ENCODE results near the gene ATP13A3.

ATP13A3 gene

GRCh38 chr3:194396859-194397756 is 89.7 kb downstream of the ATP13A3 start:
- TF ChIP-seq POLR2A (IDR thresholded peaks at IDR 0.05; ENCODE audit: extremely low read depth, insufficient read length) = no peak
- TF ChIP-seq MAX (IDR thresholded peaks at IDR 0.05; ENCODE audit: low read depth, low read length) = no peak
- no peak for TF ChIP-seq MYC (IDR thresholded peaks at IDR 0.05; ENCODE audit: low read depth, low read length)
- TF ChIP-seq, protein P1, sequence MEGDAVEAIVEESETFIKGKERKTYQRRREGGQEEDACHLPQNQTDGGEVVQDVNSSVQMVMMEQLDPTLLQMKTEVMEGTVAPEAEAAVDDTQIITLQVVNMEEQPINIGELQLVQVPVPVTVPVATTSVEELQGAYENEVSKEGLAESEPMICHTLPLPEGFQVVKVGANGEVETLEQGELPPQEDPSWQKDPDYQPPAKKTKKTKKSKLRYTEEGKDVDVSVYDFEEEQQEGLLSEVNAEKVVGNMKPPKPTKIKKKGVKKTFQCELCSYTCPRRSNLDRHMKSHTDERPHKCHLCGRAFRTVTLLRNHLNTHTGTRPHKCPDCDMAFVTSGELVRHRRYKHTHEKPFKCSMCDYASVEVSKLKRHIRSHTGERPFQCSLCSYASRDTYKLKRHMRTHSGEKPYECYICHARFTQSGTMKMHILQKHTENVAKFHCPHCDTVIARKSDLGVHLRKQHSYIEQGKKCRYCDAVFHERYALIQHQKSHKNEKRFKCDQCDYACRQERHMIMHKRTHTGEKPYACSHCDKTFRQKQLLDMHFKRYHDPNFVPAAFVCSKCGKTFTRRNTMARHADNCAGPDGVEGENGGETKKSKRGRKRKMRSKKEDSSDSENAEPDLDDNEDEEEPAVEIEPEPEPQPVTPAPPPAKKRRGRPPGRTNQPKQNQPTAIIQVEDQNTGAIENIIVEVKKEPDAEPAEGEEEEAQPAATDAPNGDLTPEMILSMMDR (IDR thresholded peaks at IDR 0.05; ENCODE audit: low read depth, low read length) = no peak
- DNase-seq (ENCODE audit: low read depth) = peak; percentile 22
- H3K4me3 ChIP-seq (ENCODE audit: low read depth, low read length) = no peak overlapping the region

DNA sequence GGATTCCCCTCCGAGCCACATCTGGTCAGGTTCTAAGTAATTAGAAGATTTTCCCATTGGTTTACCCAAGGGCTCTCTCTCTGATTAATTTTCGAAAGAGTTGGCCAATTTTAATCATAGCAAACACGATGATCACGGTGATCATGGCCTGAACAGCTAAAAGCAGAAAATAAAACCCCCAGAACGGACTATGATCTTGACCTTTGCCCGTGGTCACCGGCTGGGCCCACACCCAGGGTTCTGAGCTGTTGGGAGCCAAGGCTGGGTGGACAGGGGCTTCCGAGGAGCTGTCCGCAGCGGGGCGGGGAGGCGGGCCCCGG is 90.3 kb downstream of the ATP13A3 start:
- no peak overlapping the region for H3K4me3 ChIP-seq (ENCODE audit: low read depth, low read length)
- DNase-seq (ENCODE audit: low read depth) = no peak
- TF ChIP-seq, protein P1 (IDR thresholded peaks at IDR 0.05; ENCODE audit: low read depth, low read length) = no peak
- TF ChIP-seq MYC (IDR thresholded peaks at IDR 0.05; ENCODE audit: low read depth, low read length) = no peak
- no peak for TF ChIP-seq MAX (IDR thresholded peaks at IDR 0.05; ENCODE audit: low read depth, low read length)

GRCh38 chr3:194395778-194396538 is 90.8 kb downstream of the ATP13A3 start:
- H3K4me3 ChIP-seq (ENCODE audit: low read depth, low read length) = no peak overlapping the region
- DNase-seq (ENCODE audit: low read depth) = no peak
- TF ChIP-seq POLR2A (IDR thresholded peaks at IDR 0.05; ENCODE audit: extremely low read depth, insufficient read length) (no peak), MYC (IDR thresholded peaks at IDR 0.05; ENCODE audit: low read depth, low read length) (no peak)

- TF ChIP-seq, protein P1 (IDR thresholded peaks at IDR 0.05; ENCODE audit: low read depth, low read length) = no peak
- no peak for TF ChIP-seq POLR2A (IDR thresholded peaks at IDR 0.05; ENCODE audit: extremely low read depth, insufficient read length)
- no peak for TF ChIP-seq MAX (IDR thresholded peaks at IDR 0.05; ENCODE audit: low read depth, low read length)
- TF ChIP-seq MYC (IDR thresholded peaks at IDR 0.05; ENCODE audit: low read depth, low read length) = no peak
- no peak for DNase-seq (ENCODE audit: low read depth)
- H3K4me3 ChIP-seq (ENCODE audit: low read depth, low read length) = no peak overlapping the region
These were observed 91.6 kb downstream of the ATP13A3 start for GRCh38 chr3:194395212-194395611.

DNA sequence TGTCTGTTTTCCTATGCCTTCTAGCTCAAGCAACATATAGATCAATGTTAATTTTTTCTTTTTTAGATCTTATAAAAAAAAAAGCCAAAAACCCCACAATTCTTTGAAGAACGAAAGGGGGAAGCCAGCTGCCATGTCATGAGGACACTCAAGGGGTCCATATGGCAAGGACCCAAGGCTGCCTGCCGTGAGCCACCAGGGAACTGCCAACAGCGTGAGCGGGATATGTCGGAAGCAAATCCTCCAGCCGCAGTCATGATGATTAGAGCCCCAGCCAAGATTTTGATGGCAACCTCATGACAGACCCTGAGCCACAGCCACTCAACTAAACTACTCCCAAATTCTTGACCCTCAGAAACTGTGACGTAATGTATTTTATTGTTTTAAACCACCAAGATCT is 94.2 kb downstream of the ATP13A3 start:
- DNase-seq (ENCODE audit: low read depth) = no peak
- TF ChIP-seq MAX (IDR thresholded peaks at IDR 0.05; ENCODE audit: low read depth, low read length) = no peak
- TF ChIP-seq, protein P1 (IDR thresholded peaks at IDR 0.05; ENCODE audit: low read depth, low read length) = no peak
- no peak for TF ChIP-seq MYC (IDR thresholded peaks at IDR 0.05; ENCODE audit: low read depth, low read length)
- TF ChIP-seq POLR2A (IDR thresholded peaks at IDR 0.05; ENCODE audit: extremely low read depth, insufficient read length) = no peak
- H3K4me3 ChIP-seq (ENCODE audit: low read depth, low read length) = no peak overlapping the region

GRCh38 chr3:194390835-194391234 is 96.0 kb downstream of the ATP13A3 start:
- TF ChIP-seq MYC (IDR thresholded peaks at IDR 0.05; ENCODE audit: low read depth, low read length) = no peak
- TF ChIP-seq, protein P1 (IDR thresholded peaks at IDR 0.05; ENCODE audit: low read depth, low read length) = no peak
- no peak for TF ChIP-seq MAX (IDR thresholded peaks at IDR 0.05; ENCODE audit: low read depth, low read length)
- TF ChIP-seq POLR2A (IDR thresholded peaks at IDR 0.05; ENCODE audit: extremely low read depth, insufficient read length) = no peak
- H3K4me3 ChIP-seq (ENCODE audit: low read depth, low read length) = no peak overlapping the region
- no peak for DNase-seq (ENCODE audit: low read depth)
